HL-60 (cell line): ENCODE results near the gene SNRPD3.

Experiments used
- CTCF ChIP-seq: IDR thresholded peaks from one replicate; pipeline ENCODE4 v1.5.1; 2011; ENCODE audit warnings: low read length, control low read depth, inconsistent platforms; ENCODE audit not compliant: insufficient read depth
- GABPA ChIP-seq: IDR thresholded peaks from 2 replicates; pipeline ENCODE4 v1.6.1; 2012; ENCODE audit warnings: low read depth
- POLR2AphosphoS5 ChIP-seq: IDR thresholded peaks from 2 replicates; pipeline ENCODE4 v1.6.1; 2012; ENCODE audit warnings: low read depth
- SPI1 ChIP-seq: IDR thresholded peaks from 2 replicates; pipeline ENCODE4 v1.6.1; 2012; ENCODE audit warnings: low read depth, mild to moderate bottlenecking, borderline replicate concordance
- TF ChIP-seq, protein P1 (sequence below): IDR thresholded peaks from 2 replicates; pipeline ENCODE4 v1.6.1; 2012; ENCODE audit warnings: low read depth; ENCODE audit not compliant: insufficient replicate concordance

- TF ChIP-seq CTCF (no peak), GABPA (no peak), POLR2AphosphoS5 (no peak), SPI1 (no peak)
- TF ChIP-seq, protein P1, sequence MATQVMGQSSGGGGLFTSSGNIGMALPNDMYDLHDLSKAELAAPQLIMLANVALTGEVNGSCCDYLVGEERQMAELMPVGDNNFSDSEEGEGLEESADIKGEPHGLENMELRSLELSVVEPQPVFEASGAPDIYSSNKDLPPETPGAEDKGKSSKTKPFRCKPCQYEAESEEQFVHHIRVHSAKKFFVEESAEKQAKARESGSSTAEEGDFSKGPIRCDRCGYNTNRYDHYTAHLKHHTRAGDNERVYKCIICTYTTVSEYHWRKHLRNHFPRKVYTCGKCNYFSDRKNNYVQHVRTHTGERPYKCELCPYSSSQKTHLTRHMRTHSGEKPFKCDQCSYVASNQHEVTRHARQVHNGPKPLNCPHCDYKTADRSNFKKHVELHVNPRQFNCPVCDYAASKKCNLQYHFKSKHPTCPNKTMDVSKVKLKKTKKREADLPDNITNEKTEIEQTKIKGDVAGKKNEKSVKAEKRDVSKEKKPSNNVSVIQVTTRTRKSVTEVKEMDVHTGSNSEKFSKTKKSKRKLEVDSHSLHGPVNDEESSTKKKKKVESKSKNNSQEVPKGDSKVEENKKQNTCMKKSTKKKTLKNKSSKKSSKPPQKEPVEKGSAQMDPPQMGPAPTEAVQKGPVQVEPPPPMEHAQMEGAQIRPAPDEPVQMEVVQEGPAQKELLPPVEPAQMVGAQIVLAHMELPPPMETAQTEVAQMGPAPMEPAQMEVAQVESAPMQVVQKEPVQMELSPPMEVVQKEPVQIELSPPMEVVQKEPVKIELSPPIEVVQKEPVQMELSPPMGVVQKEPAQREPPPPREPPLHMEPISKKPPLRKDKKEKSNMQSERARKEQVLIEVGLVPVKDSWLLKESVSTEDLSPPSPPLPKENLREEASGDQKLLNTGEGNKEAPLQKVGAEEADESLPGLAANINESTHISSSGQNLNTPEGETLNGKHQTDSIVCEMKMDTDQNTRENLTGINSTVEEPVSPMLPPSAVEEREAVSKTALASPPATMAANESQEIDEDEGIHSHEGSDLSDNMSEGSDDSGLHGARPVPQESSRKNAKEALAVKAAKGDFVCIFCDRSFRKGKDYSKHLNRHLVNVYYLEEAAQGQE: no peak
These were observed 39.4 kb downstream of the SNRPD3 start for GRCh38 chr22:24595228-24595627.
